A673 (cell line): ENCODE results near the gene SOD3. TPM values are rescaled to one million over a fixed set of nuclear protein-coding genes. Genes with fewer than 3 reads are reported as not detected.

ENCODE experiments used
- BruUV-seq: library from RNA; stranded (reverse); fragments of 400-500 nt; replicated peaks from 2 replicates; lab custom pipeline; 2021; lab: Mats Ljungman, UMichigan
- CTCF ChIA-PET: fragments of 300-600 bp; sonication (Branson Sonifier 250); formaldehyde crosslinking; loops from one replicate; lab custom pipeline; 2022; ENCODE audit warnings: antibody characterized with exemption; lab: Charles Lee
- POLR2A ChIA-PET: fragments of 300-600 bp; sonication (Branson Sonifier 250); formaldehyde crosslinking; loops from one replicate; lab custom pipeline; 2022; ENCODE audit warnings: antibody characterized with exemption; ENCODE audit not compliant: low non-redundant PET; lab: Charles Lee
- DNase-seq: peaks from one replicate; pipeline ENCODE4 v3.0.0-alpha.2; 2015; ENCODE audit warnings: low spot score
- H3K27ac ChIP-seq: fragments of 200-600 bp; sonication (generic); 2 replicates; pipeline ENCODE4 v1.5.1; 2016; ENCODE audit warnings: mixed run types, low read depth, mild to moderate bottlenecking, mixed read lengths, antibody characterized with exemption, low read length; ENCODE audit not compliant: poor library complexity, severe bottlenecking
- H3K27me3 ChIP-seq: fragments of 200-600 bp; sonication (generic); replicated peaks from 2 replicates; pipeline ENCODE4 v1.6.1; 2017; ENCODE audit warnings: mixed run types, low read depth, mild to moderate bottlenecking, mixed read lengths, antibody characterized with exemption, low read length; ENCODE audit not compliant: insufficient read depth, poor library complexity
- H3K36me3 ChIP-seq: fragments of 200-600 bp; sonication (generic); 2 replicates; pipeline ENCODE4 v1.6.1; 2016; ENCODE audit warnings: mixed run types, mild to moderate bottlenecking, mixed read lengths, antibody characterized with exemption, low read length; ENCODE audit not compliant: insufficient read depth, poor library complexity, severe bottlenecking
- H3K4me1 ChIP-seq: fragments of 200-600 bp; sonication (generic); 2 replicates; pipeline ENCODE4 v1.6.1; 2017; ENCODE audit warnings: mixed run types, mild to moderate bottlenecking, mixed read lengths, antibody characterized with exemption, low read length; ENCODE audit not compliant: insufficient read depth, poor library complexity, severe bottlenecking
- H3K4me3 ChIP-seq: fragments of 200-600 bp; sonication (generic); 2 replicates; pipeline ENCODE4 v1.5.1; 2016; ENCODE audit warnings: low read depth, mixed run types, mild to moderate bottlenecking, mixed read lengths, low read length; ENCODE audit not compliant: poor library complexity, severe bottlenecking
- H3K9me3 ChIP-seq: fragments of 200-600 bp; sonication (generic); 2 replicates; pipeline ENCODE4 v1.6.1; 2016; ENCODE audit warnings: mixed run types, low read depth, mild to moderate bottlenecking, mixed read lengths, antibody characterized with exemption, low read length; ENCODE audit not compliant: poor library complexity, severe bottlenecking
- EZH2 ChIP-seq: fragments of 200-600 bp; sonication (generic); IDR thresholded peaks from 2 replicates; pipeline ENCODE4 v1.6.1; 2017; ENCODE audit warnings: borderline replicate concordance, low read depth, mild to moderate bottlenecking, mixed read lengths, antibody characterized with exemption, low read length; ENCODE audit not compliant: poor library complexity, severe bottlenecking
- intact Hi-C: fragments of 100-400 bp; cut with micrococcal nuclease; formaldehyde crosslinking; loops from one replicate; pipeline ENCODE4 v1.10.0; 2022; ENCODE audit not compliant: unreplicated experiment
- total RNA-seq: library from RNA; stranded (reverse); gene quantifications from 2 replicates; pipeline ENCODE4 v1.2.3, GENCODE V29; 2021
- TF ChIP-seq, protein P1 (sequence below): fragments of 300-800, 200-600 bp; sonication (generic); conservative IDR thresholded peaks from 2 replicates; pipeline ENCODE4 v1.5.1; 2017; ENCODE audit warnings: low read depth, mild to moderate bottlenecking, antibody characterized with exemption, low read length, moderate library complexity, mixed read lengths

The SOD3 gene
- total RNA-seq, 1 experiment from 2014 or later: not detected

DNA sequence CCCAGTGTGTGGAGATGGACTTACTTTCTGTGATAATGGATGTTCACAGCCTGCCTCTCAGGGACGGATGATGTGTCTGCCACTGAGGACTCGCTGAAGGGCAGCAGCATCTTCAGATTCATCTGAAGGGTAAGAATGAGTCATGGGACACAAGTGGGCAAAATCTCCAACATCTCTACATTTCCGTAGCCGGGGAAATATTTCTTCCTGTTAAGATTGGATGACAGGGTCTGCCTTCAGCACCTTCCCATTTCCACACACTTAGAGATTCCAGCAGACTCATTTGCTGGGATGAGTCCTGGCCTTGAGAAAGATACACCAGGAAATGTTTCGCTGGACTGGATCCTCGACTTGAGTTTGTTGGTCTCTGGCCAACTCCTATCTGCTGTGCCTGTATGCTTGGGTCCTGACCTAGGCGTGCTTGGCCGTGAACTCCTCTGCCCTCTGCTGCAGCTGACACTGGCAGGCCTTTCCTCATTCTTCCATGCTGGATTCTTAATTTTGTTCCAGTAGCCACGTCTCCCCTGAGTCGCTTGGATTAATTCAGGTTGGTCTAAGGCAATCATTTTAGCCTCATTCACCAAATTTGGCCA, 46.5 kb upstream of the SOD3 start:
- Histone ChIP-seq H3K27ac (no peak overlapping the region), H3K4me3 (no peak overlapping the region), H3K27me3 (no peaks in the 10 kb centered on the region), H3K36me3 (no peaks in the 10 kb centered on the region), H3K9me3 (no peaks in the 10 kb centered on the region), H3K4me1 (no peaks in the 10 kb centered on the region)
- BruUV-seq: no TSS peak
- TF ChIP-seq, protein P1, sequence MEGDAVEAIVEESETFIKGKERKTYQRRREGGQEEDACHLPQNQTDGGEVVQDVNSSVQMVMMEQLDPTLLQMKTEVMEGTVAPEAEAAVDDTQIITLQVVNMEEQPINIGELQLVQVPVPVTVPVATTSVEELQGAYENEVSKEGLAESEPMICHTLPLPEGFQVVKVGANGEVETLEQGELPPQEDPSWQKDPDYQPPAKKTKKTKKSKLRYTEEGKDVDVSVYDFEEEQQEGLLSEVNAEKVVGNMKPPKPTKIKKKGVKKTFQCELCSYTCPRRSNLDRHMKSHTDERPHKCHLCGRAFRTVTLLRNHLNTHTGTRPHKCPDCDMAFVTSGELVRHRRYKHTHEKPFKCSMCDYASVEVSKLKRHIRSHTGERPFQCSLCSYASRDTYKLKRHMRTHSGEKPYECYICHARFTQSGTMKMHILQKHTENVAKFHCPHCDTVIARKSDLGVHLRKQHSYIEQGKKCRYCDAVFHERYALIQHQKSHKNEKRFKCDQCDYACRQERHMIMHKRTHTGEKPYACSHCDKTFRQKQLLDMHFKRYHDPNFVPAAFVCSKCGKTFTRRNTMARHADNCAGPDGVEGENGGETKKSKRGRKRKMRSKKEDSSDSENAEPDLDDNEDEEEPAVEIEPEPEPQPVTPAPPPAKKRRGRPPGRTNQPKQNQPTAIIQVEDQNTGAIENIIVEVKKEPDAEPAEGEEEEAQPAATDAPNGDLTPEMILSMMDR: no peak
- no peak for TF ChIP-seq EZH2
- POLR2A ChIA-PET: interaction anchor here (0.7 kb wide), 1 partner anchor 68 kb away, joined by 12 read pairs; no protein-coding TSS in a partner anchor
- CTCF ChIA-PET: no interaction called here
- intact Hi-C loops: no loop called here
- DNase-seq: no peak

DNA sequence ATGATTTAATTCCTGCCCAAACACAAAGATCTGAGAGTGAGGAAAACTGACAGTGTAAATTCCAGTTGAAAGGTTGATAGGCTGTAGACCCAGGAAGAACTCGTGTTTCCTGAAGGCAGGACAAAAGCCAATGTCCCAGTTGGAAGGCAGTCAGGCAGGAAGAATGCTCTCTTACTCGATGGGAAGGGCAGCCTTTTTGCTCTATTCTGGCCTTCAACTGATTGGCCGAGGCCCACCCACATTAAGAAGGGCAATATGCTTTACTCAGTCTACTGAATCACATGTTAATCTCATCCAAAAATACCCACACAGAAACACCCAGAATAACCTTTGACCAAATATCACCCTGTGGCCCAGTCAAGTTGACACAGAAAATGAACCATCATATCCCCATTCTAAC, 45.3 kb upstream of the SOD3 start:
- no peak for DNase-seq
- H3K9me3 ChIP-seq: no peaks in the 10 kb centered on the region
- BruUV-seq: no TSS peak
- H3K4me1 ChIP-seq: no peaks in the 10 kb centered on the region
- POLR2A ChIA-PET: no interaction called here
- no peak overlapping the region for H3K27ac ChIP-seq
- H3K36me3 ChIP-seq: no peaks in the 10 kb centered on the region
- no peaks in the 10 kb centered on the region for H3K27me3 ChIP-seq
- TF ChIP-seq, protein P1: no peak
- TF ChIP-seq EZH2: no peak
- no peak overlapping the region for H3K4me3 ChIP-seq
- CTCF ChIA-PET: no interaction called here
- intact Hi-C loops: no loop called here

DNA sequence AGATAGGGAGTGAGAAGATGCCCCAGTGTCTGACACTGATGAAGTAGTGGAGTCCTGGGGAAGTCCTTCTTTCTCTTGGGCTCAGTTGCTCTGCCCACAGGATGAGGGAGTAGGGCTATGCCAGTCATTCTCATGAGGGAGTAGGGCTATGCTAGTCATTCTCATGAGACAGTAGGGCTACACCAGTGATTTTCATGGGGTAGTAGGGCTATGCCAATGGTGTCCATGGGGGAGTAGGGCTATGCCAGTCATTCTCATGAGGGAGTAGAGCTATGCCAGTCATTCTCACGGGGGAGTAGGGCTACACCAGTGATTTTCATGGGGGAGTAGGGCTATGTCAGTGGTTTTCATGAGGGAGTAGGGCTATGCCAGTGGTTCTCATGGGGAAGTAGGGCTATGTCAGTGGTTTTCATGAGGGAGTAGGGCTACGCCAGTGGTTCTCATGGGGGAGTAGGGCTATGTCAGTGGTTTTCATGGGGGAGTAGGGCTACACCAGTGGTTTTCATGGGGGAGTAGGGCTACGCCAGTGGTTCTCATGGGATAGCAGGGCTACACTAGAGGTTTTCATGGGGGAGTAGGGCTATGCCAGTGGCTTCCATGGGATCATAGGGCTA, 43.3 kb upstream of the SOD3 start:
- TF ChIP-seq, protein P1: no peak
- Histone ChIP-seq H3K4me3 (no peak overlapping the region), H3K36me3 (no peaks in the 10 kb centered on the region), H3K27me3 (no peaks in the 10 kb centered on the region), H3K4me1 (no peaks in the 10 kb centered on the region), H3K27ac (no peak overlapping the region), H3K9me3 (peaks cover 12% of the 10 kb centered on the region)
- ChIA-PET CTCF (no interaction called here), POLR2A (no interaction called here)
- DNase-seq: no peak
- no TSS peak for BruUV-seq
- intact Hi-C loops: no loop called here
